Measurements from ENCODE around the gene MGST2. TPM values are rescaled to one million over a fixed set of nuclear protein-coding genes. Genes with fewer than 3 reads are reported as not detected.
"Not testable (repeated sequence)": the region's sequence is repeated elsewhere in the genome, so short reads cannot be mapped to it uniquely, and the experiment has no call there.

The MGST2 gene
- 42.8 TPM for total RNA-seq

GRCh38 chr4:139665690-139666529 lies at the start of gene MGST2:
Gene MGST2 (plus strand): TSS chr4:139665819. CDS start chr4:139666020, 201 bp downstream.
- intact Hi-C loops (cut with DNase I): no loop called here
- ATAC-seq: peak; percentile 87
- peak; percentile 81 for DNase-seq (ENCODE audit: low spot score)

DNA sequence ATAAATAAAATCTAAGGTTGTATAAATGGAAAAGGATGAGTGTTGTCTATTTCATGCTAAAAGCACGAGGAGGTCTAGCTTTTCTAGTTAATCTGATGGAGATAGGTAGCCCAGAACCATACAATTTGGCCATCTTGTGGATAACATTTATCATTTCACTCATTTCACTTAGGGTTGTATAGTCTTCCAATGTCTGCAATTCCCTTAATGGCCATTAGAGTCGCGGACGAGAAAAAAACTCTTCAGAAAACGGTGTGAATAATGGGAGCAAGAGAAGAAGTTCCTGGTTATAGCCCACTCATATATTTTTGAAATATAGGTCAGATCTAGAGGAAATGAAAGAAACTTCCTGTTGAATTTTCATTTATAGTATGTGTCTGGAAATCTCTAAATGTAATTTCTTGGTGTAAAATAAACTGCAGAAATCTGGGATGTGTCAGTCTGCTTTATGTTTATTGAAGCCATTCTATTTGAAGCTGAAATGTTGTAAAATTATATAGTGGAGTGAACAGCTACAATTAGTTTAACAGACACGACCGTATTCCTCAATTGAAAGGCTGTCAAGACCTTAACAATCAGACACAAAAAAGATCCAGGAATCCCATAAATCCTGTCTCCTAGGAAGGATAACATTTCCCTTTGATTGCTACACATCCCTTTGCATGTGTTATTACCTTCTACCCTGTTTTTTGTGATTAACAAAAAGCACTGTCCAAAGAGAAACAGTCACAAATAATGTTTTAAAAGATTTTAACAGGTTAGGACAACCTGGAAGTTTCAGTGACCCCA lies 47.7 kb upstream of the MGST2 start:
- ATAC-seq: no peak
- no peak for DNase-seq (ENCODE audit: low spot score)
- intact Hi-C loops (cut with DNase I): no loop called here

- no peak for ATAC-seq
- DNase-seq (ENCODE audit: low spot score): no peak
- intact Hi-C loops (cut with DNase I): no loop called here
Observed at GRCh38 chr4:139619644-139620043, 46.0 kb upstream of the MGST2 start.

- no peak for ATAC-seq
- intact Hi-C loops (cut with DNase I): no loop called here
- no peak for DNase-seq (ENCODE audit: low spot score)
Observed at GRCh38 chr4:139622901-139623381, 42.7 kb upstream of the MGST2 start.

- no peak for DNase-seq (ENCODE audit: low spot score)
- ATAC-seq: no peak
- intact Hi-C loops (cut with DNase I): no loop called here
Observed at GRCh38 chr4:139624441-139625092, 41.1 kb upstream of the MGST2 start.

DNA sequence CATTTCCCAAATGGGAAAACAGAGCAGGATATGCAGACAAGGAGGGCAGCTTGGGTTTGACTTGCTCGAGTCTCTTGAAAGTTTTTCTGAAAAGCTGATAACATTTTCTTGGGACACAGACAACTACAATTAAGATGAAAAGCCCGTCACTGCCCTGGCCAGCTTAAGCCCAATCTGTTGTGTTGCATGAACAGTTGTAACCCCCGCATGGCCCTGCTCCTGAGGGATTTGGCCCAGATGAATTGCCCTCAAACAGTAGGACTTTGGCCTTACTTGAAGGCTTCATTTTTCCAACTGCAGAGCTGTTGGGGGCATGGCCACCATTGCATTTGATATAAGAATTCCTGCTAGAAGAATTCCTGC lies 40.5 kb upstream of the MGST2 start:
- intact Hi-C loops (cut with DNase I): no loop called here
- DNase-seq (ENCODE audit: low spot score) (no peak), ATAC-seq (no peak)

- ATAC-seq (no peak), DNase-seq (ENCODE audit: low spot score) (no peak)
- intact Hi-C loops (cut with DNase I): no loop called here
Observed at GRCh38 chr4:139625482-139625881, 40.1 kb upstream of the MGST2 start.

- intact Hi-C loops (cut with DNase I): no loop called here
- no peak for DNase-seq (ENCODE audit: low spot score)
- ATAC-seq: no peak
Observed at GRCh38 chr4:139628184-139629012, 37.2 kb upstream of the MGST2 start.

GRCh38 chr4:139629436-139630125 lies 36.0 kb upstream of the MGST2 start:
- intact Hi-C loops (cut with DNase I): no loop called here
- ATAC-seq (no peak), DNase-seq (ENCODE audit: low spot score) (no peak)

- intact Hi-C loops (cut with DNase I): no loop called here
- ATAC-seq (no peak), DNase-seq (ENCODE audit: low spot score) (no peak)
Observed at GRCh38 chr4:139630126-139630495, 35.5 kb upstream of the MGST2 start.

GRCh38 chr4:139630991-139631390 lies 34.6 kb upstream of the MGST2 start:
- ATAC-seq (no peak), DNase-seq (ENCODE audit: low spot score) (no peak)
- intact Hi-C loops (cut with DNase I): no loop called here

DNA sequence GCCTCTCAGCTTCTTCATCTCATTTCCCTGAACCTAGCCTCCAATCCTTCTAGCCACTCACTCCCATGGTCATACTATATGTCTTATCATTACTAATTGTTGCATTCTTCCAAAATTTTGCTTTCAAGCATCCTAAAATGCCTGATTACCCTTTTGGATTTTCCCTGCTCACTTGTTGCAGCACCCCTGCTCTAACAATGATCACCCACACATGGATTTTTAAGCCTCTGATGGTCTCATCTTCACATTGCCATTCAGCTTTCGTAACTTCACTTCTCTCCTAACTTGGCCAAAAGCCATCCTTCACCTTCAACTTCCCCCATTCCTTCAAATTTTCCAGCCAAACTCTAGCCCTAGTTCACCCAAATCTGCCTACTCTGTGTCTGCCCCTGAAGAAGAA lies 33.8 kb upstream of the MGST2 start:
- intact Hi-C loops (cut with DNase I): no loop called here
- no peak for DNase-seq (ENCODE audit: low spot score)
- ATAC-seq: no peak

DNA sequence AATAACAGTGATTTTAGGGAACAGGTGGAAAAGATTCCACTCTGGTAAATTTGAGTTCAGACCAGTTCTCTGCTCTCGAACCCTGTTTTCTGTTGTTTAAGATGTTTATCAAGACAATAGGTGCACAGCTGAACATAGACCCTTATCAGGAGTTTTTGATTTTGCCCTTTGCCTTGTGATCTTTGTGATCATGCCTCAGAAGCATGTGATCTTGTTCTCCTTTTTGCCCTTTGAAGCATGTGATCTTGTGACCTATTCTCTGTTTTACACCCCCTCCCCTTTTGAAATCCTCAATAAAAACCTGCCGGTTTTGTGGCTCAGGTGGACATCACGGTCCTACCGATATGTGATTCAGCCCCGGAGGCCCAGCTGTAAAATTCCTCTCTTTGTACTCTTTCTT lies 32.9 kb upstream of the MGST2 start:
- ATAC-seq; intact Hi-C loops (cut with DNase I); DNase-seq (ENCODE audit: low spot score): not testable (repeated sequence)

DNA sequence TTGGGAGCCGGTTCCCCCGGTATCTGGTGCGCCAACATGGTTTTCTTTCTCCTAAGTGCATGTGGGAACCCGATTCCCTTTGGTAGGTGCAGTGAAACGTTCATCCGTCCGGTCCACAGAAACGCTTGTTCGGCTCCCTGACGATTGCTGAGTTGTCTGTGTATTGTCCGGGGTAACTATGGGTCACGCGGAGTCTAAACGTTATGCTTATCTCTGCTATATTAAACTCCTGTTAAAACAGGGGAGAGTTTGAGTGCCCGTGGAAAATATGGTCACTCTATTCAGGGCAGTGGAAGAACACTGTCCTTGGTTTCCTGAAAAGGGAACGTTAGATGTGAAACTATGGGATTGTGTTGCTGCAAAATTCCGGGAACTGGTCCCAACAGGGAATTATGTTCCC lies 32.4 kb upstream of the MGST2 start:
- intact Hi-C loops (cut with DNase I): no loop called here
- peak; percentile 20 for ATAC-seq
- DNase-seq (ENCODE audit: low spot score): no peak

DNA sequence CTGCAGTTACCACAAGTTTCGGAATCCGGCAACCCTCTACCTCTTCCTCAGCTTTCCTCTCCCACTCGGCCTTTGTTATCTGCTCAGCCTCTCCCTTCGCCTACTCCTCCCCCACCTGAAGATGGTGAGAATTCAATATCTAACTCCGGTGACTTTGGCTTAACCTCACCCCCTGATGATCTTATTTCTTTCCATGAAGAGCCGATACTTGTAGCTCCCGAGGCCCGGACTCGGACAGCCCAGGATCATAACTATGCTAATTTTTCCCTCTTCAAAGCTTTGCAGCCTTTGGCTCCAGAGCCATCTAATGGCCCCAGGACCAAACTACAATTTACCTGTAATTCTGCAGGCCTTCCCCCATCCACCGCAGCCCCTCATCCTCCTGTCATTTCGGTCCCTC lies 32.0 kb upstream of the MGST2 start:
- intact Hi-C loops (cut with DNase I): no loop called here
- peak; percentile 94 for ATAC-seq
- no peak for DNase-seq (ENCODE audit: low spot score)

GRCh38 chr4:139635966-139636365 lies 29.7 kb upstream of the MGST2 start:
- ATAC-seq (no peak), DNase-seq (ENCODE audit: low spot score) (no peak)
- intact Hi-C loops (cut with DNase I): no loop called here

DNA sequence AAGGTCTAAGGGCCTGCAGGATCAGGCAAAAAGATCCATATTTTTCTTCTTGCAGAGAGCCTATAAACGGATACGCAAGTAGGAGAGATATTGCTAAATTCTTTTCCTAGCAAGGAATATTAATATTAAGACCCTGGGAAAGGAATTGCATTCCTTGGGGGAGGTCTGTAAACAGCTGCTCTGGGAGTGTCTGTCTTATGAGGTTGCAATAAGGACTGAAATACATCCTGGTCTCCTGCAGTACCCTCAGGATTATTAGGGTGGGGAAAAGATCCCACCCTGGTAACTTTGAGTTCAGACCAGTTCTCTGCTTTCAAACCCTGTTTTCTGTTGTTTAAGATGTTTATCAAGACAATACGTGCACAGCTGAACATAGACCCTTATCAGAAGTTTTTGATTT lies 27.3 kb upstream of the MGST2 start:
- ATAC-seq; DNase-seq (ENCODE audit: low spot score); intact Hi-C loops (cut with DNase I): not testable (repeated sequence)

GRCh38 chr4:139639654-139640053 lies 26.0 kb upstream of the MGST2 start:
- intact Hi-C loops (cut with DNase I): loop anchor here (5.0 kb wide), 1 partner anchor 717 kb away; no protein-coding TSS in a partner anchor
- ATAC-seq (no peak), DNase-seq (ENCODE audit: low spot score) (no peak)

All from sciatic nerve (tissue), 2 donors.